Suprapubic skin (tissue), 3 donors: ENCODE measurements around the gene GDF11.

ENCODE experiments used
- POLR2A ChIP-seq, 2 donors: fragments of 450-650 bp; IDR thresholded peaks; one replicate each; pipeline ENCODE4 v1.6.1; 2017; ENCODE audit warnings: antibody characterized with exemption in 2 of 2, mild to moderate bottlenecking in 2 of 2, moderate library complexity in 2 of 2
- TF ChIP-seq, protein P1 (sequence below), 2 donors: fragments of 200-600 bp in 1 of 2; fragments of 450-650 bp in 1 of 2; sonication (generic) in 1 of 2; IDR thresholded peaks; one replicate each; pipeline ENCODE4 v1.5.1; 2016 to 2019; ENCODE audit warnings: antibody characterized with exemption in 2 of 2, mild to moderate bottlenecking in 1 of 2, moderate library complexity in 1 of 2

DNA sequence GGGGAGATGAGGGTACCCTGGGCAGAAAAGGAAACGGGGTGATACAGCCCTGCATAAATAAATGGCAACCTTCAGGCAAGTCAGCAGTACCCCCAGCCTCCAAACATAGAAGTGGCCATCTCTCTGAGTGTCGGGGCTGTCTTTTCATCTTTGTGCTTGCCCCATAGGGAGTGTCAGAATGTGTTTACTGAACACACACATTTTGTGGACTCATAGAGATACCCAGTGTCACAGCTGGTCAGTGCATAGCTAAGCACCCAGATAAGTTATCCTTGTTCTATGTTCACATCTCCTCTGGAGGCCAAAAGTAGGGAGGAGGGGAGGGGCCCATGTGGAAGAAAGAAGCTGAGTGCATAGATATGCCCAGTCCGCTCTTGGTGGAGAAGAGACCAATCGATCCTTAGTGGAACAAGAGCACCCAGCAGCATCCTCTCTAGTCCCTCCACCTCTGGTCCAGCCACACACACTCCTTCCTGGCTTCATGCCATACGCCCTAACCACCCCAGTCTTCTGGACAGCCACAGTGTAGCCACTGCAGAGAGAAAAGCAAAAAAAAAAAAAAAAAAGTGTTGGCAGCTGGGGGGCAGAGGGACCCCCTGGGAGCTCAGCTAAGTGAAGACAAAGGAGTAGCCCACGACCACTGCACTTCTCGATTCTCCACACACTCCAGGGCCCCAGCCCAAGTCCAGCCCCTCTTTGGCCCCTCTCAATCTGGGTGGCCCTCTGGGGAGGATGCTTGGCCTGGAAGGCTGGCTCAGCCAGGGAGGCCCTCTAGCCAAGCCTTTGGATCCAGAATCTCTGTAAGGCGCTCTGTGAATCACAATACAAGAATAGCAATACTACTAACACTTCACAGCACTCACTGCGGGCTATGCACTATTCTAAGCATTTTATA is 37.9 kb upstream of the GDF11 start:
- TF ChIP-seq, protein P1, sequence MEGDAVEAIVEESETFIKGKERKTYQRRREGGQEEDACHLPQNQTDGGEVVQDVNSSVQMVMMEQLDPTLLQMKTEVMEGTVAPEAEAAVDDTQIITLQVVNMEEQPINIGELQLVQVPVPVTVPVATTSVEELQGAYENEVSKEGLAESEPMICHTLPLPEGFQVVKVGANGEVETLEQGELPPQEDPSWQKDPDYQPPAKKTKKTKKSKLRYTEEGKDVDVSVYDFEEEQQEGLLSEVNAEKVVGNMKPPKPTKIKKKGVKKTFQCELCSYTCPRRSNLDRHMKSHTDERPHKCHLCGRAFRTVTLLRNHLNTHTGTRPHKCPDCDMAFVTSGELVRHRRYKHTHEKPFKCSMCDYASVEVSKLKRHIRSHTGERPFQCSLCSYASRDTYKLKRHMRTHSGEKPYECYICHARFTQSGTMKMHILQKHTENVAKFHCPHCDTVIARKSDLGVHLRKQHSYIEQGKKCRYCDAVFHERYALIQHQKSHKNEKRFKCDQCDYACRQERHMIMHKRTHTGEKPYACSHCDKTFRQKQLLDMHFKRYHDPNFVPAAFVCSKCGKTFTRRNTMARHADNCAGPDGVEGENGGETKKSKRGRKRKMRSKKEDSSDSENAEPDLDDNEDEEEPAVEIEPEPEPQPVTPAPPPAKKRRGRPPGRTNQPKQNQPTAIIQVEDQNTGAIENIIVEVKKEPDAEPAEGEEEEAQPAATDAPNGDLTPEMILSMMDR (IDR thresholded peaks at IDR 0.05) = no peak
- no peak for TF ChIP-seq POLR2A (IDR thresholded peaks at IDR 0.05)
